NOMO-1 treated with DMSO at 0.1 percent for 48 hours (cell line): Measurements from ENCODE around the gene SLC35A2.
"Not testable (repeated sequence)": the region's sequence is repeated elsewhere in the genome, so short reads cannot be mapped to it uniquely, and the experiment has no call there.

Experiments
- DNase-seq: peaks from one replicate; lab custom pipeline; 2025; ENCODE audit not compliant: unreplicated experiment; lab: John Stamatoyannopoulos, UW

The SLC35A2 gene

DNA sequence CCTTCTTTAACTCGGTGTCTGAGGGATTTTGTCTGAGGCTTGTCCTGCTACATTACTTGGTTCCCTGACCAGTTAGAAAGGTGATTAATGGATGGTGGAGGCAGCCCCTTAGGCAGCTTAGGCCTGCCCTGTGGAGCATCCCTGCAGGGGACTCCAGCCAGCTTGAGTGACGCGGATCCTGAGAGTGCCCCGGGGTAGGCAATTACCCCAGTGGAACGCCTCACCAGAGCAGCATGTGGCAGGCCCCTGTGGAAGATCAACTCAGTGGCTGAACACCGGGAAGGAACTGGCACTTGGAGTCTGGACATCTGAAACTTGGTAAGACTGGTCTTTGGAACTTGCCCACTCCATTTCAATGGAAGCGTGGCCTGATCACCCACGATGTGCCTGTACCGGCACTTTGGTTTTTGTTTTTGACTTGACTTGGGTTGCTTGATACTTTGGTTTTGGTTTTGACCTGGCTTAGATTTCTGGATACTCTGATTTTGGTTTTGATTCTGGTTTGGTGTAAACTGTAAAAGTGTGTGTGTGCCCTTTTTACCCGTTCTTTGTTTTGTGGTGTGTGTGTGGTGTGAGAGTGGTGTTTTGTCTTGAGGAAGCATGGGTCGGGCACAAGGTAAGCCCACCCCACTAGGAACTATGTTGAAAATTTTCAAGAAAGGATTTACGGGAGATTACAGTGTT lies 57.2 kb downstream of the SLC35A2 start:
- not testable (repeated sequence) for DNase-seq

DNA sequence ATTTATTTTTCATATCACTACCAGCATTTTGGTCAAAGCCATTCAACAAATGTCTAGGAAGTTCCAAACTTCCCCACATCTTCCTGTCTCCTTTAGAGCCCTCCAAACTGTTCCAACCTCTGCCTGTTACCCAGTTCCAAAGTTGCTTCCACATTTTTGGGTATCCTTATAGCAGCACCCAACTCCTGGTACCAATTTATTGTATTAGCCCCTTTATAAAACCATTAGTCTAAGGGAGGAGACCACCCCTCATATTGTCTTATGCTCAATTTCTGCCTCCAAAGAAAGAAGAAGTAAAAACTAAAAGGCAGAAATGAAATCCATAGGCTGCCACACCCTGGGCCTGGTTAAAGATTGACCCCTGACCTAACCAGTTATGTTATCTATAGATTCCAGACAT lies 58.0 kb downstream of the SLC35A2 start:
- not testable (repeated sequence) for DNase-seq
